CD8-positive, alpha-beta memory T cell (primary cell): Measurements from ENCODE around the gene MOK. TPM values are rescaled to one million over a fixed set of nuclear protein-coding genes. Genes with fewer than 3 reads are reported as not detected.

Experiments
- CTCF ChIA-PET: fragments of 350-600 bp; sonication (Branson Sonifier 250); formaldehyde crosslinking; loops from one replicate; lab custom pipeline; 2021; ENCODE audit warnings: antibody characterized with exemption; lab: Charles Lee
- POLR2A ChIA-PET: fragments of 350-600 bp; sonication (Branson Sonifier 250); formaldehyde crosslinking; loops from one replicate; lab custom pipeline; 2021; ENCODE audit warnings: antibody characterized with exemption; lab: Charles Lee
- DNase-seq, 5 donors: peaks; one replicate each; pipeline versions ENCODE4 v3.0.0 to v3.0.0-alpha.2; 2020 to 2022; ENCODE audit warnings: mixed read lengths in 1 of 5
- H3K27ac ChIP-seq: one replicate; pipeline ENCODE4 v1.7.0; 2013; ENCODE audit warnings: low read depth, mild to moderate bottlenecking, low read length, moderate library complexity
- H3K27me3 ChIP-seq: 2 replicates; pipeline ENCODE4 v1.7.0; 2013; ENCODE audit warnings: low read length, mild to moderate bottlenecking; ENCODE audit not compliant: insufficient read depth, poor library complexity, severe bottlenecking
- H3K36me3 ChIP-seq: 2 replicates; pipeline ENCODE4 v1.7.0; 2013; ENCODE audit warnings: mild to moderate bottlenecking, low read length, moderate library complexity; ENCODE audit not compliant: insufficient read depth
- H3K4me1 ChIP-seq: 2 replicates; pipeline ENCODE4 v1.7.0; 2013; ENCODE audit warnings: mild to moderate bottlenecking, low read length, moderate library complexity; ENCODE audit not compliant: insufficient read depth
- H3K4me3 ChIP-seq: 2 replicates; pipeline ENCODE4 v1.7.0; 2013; ENCODE audit warnings: mild to moderate bottlenecking, low read length
- H3K9me3 ChIP-seq: 2 replicates; pipeline ENCODE4 v1.7.0; 2013; ENCODE audit warnings: mild to moderate bottlenecking, low read length
- H3K27ac Mint-ChIP-seq, 8 donors: one replicate each; pipeline ENCODE4 v1.8.0; 2020 to 2021; ENCODE audit warnings: mixed read lengths in 8 of 8, mild to moderate bottlenecking in 6 of 8, inconsistent platforms in 3 of 8, moderate library complexity in 3 of 8
- H3K27me3 Mint-ChIP-seq, 2 donors: one replicate each; pipeline ENCODE4 v1.8.0; 2020 to 2021; ENCODE audit warnings: mixed read lengths in 2 of 2, mild to moderate bottlenecking in 1 of 2, moderate library complexity in 1 of 2
- H3K36me3 Mint-ChIP-seq, 3 donors: one replicate each; pipeline ENCODE4 v1.8.0; 2020 to 2021; ENCODE audit warnings: mixed read lengths in 3 of 3, inconsistent platforms in 1 of 3, mild to moderate bottlenecking in 1 of 3
- H3K4me1 Mint-ChIP-seq, 3 donors: one replicate each; pipeline ENCODE4 v1.8.0; 2020 to 2021; ENCODE audit warnings: mixed read lengths in 3 of 3, inconsistent platforms in 1 of 3, mild to moderate bottlenecking in 1 of 3
- H3K4me3 Mint-ChIP-seq, 7 donors: one replicate each; pipeline ENCODE4 v1.8.0; 2020 to 2021; ENCODE audit warnings: mixed read lengths in 7 of 7, mild to moderate bottlenecking in 6 of 7, moderate library complexity in 4 of 7, inconsistent platforms in 2 of 7
- H3K9me3 Mint-ChIP-seq, 5 donors: one replicate each; pipeline ENCODE4 v1.8.0; 2020 to 2022; ENCODE audit warnings: mixed read lengths in 5 of 5, mild to moderate bottlenecking in 3 of 5, moderate library complexity in 2 of 5, inconsistent platforms in 1 of 5
- polyA plus RNA-seq: library from polyadenylated mRNA; unstranded; fragments of 300-500 nt; fragmentation: Illumina TruSeq; gene quantifications from one replicate; pipeline ENCODE4 v1.2.3, GENCODE V29; 2021
- total RNA-seq, 2 experiments: library from RNA; stranded (reverse); gene quantifications; one replicate each; pipeline ENCODE4 v1.2.3, GENCODE V29; 2021

MOK gene
- total and polyA plus RNA-seq, 3 experiments from 2014 or later: 2.8 to 7.3 (median 5.8) TPM

GRCh38 chr14:102208741-102209140 lies 96.2 kb downstream of the MOK start:
- POLR2A ChIA-PET: no interaction called here
- Mint-ChIP-seq H3K9me3 (no peaks in the 10 kb centered on the region), H3K4me1 (peaks cover 7 to 12% (median 9%) of the 10 kb centered on the region in 3 donors), H3K27ac (peak overlapping the region in 3 of 8 donors; percentile 7 to 57 (median 36)), H3K36me3 (peaks cover 0 to 88% (median 11%) of the 10 kb centered on the region in 3 donors), H3K4me3 (no peak overlapping the region), H3K27me3 (no peaks in the 10 kb centered on the region)
- Histone ChIP-seq H3K36me3 (peaks cover 16% of the 10 kb centered on the region), H3K27me3 (no peaks in the 10 kb centered on the region), H3K4me3 (no peak overlapping the region), H3K27ac (no peak overlapping the region), H3K9me3 (no peaks in the 10 kb centered on the region), H3K4me1 (no peaks in the 10 kb centered on the region)
- CTCF ChIA-PET: no interaction called here
- DNase-seq: no peak

GRCh38 chr14:102207831-102208365 lies 97.1 kb downstream of the MOK start:
- H3K36me3 ChIP-seq: peaks cover 16% of the 10 kb centered on the region
- no peak overlapping the region for H3K4me3 ChIP-seq
- ChIA-PET CTCF (no interaction called here), POLR2A (no interaction called here)
- H3K9me3 ChIP-seq: no peaks in the 10 kb centered on the region
- no peaks in the 10 kb centered on the region for H3K4me1 ChIP-seq
- Mint-ChIP-seq H3K36me3 (peaks cover 0 to 89% (median 11%) of the 10 kb centered on the region in 3 donors), H3K27me3 (no peaks in the 10 kb centered on the region), H3K4me1 (peaks cover 9 to 12% (median 9%) of the 10 kb centered on the region in 3 donors), H3K27ac (no peak overlapping the region), H3K9me3 (no peaks in the 10 kb centered on the region), H3K4me3 (peak overlapping the region in 1 of 7 donors; percentile 11)
- H3K27me3 ChIP-seq: no peaks in the 10 kb centered on the region
- H3K27ac ChIP-seq: no peak overlapping the region
- DNase-seq: no peak

- Histone ChIP-seq H3K27ac (no peak overlapping the region), H3K27me3 (no peaks in the 10 kb centered on the region), H3K4me1 (no peaks in the 10 kb centered on the region), H3K4me3 (no peak overlapping the region), H3K9me3 (no peaks in the 10 kb centered on the region), H3K36me3 (peaks cover 16% of the 10 kb centered on the region)
- no peak for DNase-seq
- POLR2A ChIA-PET: no interaction called here
- Mint-ChIP-seq H3K27ac (no peak overlapping the region), H3K4me3 (no peak overlapping the region), H3K9me3 (no peaks in the 10 kb centered on the region), H3K27me3 (no peaks in the 10 kb centered on the region), H3K4me1 (peaks cover 12 to 14% (median 12%) of the 10 kb centered on the region in 3 donors), H3K36me3 (peaks cover 0 to 86% (median 11%) of the 10 kb centered on the region in 3 donors)
- CTCF ChIA-PET: no interaction called here
Observed at GRCh38 chr14:102206918-102207317, 98.0 kb downstream of the MOK start.

DNA sequence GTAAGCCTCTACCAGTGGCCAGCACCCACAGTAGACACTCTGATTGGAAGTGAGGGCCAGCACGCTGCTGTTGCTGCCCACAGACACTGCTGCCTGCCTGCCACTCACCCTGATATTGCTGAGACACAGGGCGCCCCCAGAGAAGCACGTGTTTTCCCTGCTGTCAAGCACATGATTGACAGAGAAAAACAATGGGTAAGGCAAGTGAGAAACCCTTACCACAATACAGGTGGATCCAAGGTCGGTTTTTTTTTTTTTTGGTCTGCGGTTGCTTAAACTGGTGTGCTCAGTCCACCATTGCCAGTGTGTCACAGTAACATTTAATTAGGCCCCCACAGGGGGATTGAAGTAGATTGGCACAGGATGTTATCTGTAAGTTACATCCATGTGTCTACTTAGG lies 99.4 kb downstream of the MOK start:
- ChIA-PET POLR2A (no interaction called here), CTCF (no interaction called here)
- H3K4me3 ChIP-seq: no peak overlapping the region
- peaks cover 15% of the 10 kb centered on the region for H3K36me3 ChIP-seq
- Mint-ChIP-seq H3K4me3 (no peak overlapping the region), H3K27ac (peak overlapping the region in 4 of 8 donors; percentile 6 to 48 (median 46)), H3K4me1 (peaks cover 25 to 28% (median 25%) of the 10 kb centered on the region in 3 donors), H3K36me3 (peaks cover 0 to 83% (median 11%) of the 10 kb centered on the region in 3 donors), H3K27me3 (no peaks in the 10 kb centered on the region), H3K9me3 (no peaks in the 10 kb centered on the region)
- H3K4me1 ChIP-seq: peaks cover 12% of the 10 kb centered on the region
- no peak for DNase-seq
- H3K27me3 ChIP-seq: no peaks in the 10 kb centered on the region
- no peak overlapping the region for H3K27ac ChIP-seq
- no peaks in the 10 kb centered on the region for H3K9me3 ChIP-seq

DNA sequence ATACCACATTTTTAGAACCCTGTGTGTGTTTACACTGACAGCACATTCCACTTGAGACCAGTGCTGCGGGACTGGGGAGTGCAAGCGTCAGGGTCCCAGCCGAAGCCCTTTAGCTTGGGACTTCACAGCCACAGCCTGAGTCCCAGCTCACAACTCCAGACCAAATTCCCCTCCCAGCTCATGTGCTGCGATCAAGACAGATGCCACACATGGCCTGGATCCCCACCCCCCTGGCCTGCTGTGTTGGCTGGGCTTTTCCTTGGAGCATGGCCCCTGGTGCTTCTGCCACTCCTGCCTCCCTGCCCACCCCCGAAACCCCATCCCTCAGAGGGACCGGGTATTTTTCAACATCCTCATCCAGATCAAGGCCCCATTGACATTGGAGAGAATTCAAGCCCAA lies 101.6 kb downstream of the MOK start:
- no peaks in the 10 kb centered on the region for H3K9me3 Mint-ChIP-seq
- H3K27me3 Mint-ChIP-seq: no peaks in the 10 kb centered on the region
- Histone ChIP-seq H3K9me3 (no peaks in the 10 kb centered on the region), H3K27me3 (no peaks in the 10 kb centered on the region), H3K4me1 (peaks cover 29% of the 10 kb centered on the region), H3K27ac (no peak overlapping the region), H3K36me3 (peaks cover 4% of the 10 kb centered on the region), H3K4me3 (no peak overlapping the region)
- no peak overlapping the region for H3K27ac Mint-ChIP-seq
- POLR2A ChIA-PET: no interaction called here
- CTCF ChIA-PET: no interaction called here
- no peak for DNase-seq
- H3K4me3 Mint-ChIP-seq: no peak overlapping the region
- H3K36me3 Mint-ChIP-seq: peaks cover 0 to 81% (median 8%) of the 10 kb centered on the region in 3 donors
- H3K4me1 Mint-ChIP-seq: peaks cover 41 to 47% (median 43%) of the 10 kb centered on the region in 3 donors

DNA sequence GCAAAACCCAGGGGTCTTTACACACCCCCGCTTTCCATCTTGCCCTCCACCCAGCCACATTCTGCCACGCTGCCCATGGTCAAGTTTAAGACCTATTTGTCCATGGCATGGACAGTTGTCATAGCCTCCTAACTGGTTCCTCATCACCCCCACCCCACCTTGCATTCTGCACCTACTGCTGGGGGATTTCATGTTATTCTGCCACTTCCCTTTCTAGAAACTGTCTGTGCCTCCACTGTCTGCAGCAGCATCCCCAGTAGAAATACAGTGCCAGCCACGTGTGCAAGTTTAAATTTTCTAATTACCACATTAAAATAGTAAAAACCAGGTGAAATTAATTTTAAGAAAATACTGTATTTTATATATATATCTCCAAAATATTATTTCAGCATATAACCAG lies 102.0 kb downstream of the MOK start:
- ChIA-PET CTCF (no interaction called here), POLR2A (no interaction called here)
- Histone ChIP-seq H3K27me3 (no peaks in the 10 kb centered on the region), H3K27ac (no peak overlapping the region), H3K4me1 (peaks cover 29% of the 10 kb centered on the region), H3K9me3 (no peaks in the 10 kb centered on the region), H3K36me3 (peaks cover 4% of the 10 kb centered on the region), H3K4me3 (no peak overlapping the region)
- Mint-ChIP-seq H3K4me1 (peaks cover 44 to 49% (median 44%) of the 10 kb centered on the region in 3 donors), H3K27me3 (no peaks in the 10 kb centered on the region), H3K27ac (peak overlapping the region in 2 of 8 donors; percentile 17 to 66), H3K9me3 (no peaks in the 10 kb centered on the region), H3K36me3 (peaks cover 0 to 79% (median 9%) of the 10 kb centered on the region in 3 donors), H3K4me3 (no peak overlapping the region)
- no peak for DNase-seq

DNA sequence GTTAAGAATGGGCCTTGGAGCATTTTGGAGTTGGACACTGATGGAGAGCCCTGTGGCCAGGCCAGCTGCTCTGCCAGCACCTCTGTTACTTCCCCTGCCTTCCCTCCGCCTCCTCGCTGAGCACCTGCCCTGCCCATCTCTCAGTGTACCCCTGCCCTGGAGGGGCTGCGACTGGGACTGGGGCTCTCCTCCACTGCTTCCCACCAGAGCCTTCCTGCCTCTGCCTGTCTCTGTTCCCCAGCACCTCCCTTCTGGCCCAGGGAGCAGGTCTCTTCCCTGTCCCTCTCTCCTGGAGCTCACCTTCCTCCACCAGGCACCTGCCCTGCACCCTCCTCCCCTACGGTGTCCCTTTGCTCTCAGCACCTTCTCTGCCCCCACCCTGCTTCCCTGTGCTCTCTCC lies 103.2 kb downstream of the MOK start:
- Histone ChIP-seq H3K4me3 (no peak overlapping the region), H3K9me3 (no peaks in the 10 kb centered on the region), H3K4me1 (peaks cover 30% of the 10 kb centered on the region), H3K27ac (no peak overlapping the region), H3K27me3 (no peaks in the 10 kb centered on the region), H3K36me3 (peaks cover 4% of the 10 kb centered on the region)
- POLR2A ChIA-PET: no interaction called here
- H3K27me3 Mint-ChIP-seq: peaks cover 0 to 2% of the 10 kb centered on the region in 2 donors
- peaks cover 0 to 81% (median 15%) of the 10 kb centered on the region in 3 donors for H3K36me3 Mint-ChIP-seq
- H3K27ac Mint-ChIP-seq: peak overlapping the region in 7 of 8 donors; percentile 32 to 93 (median 68)
- no peaks in the 10 kb centered on the region for H3K9me3 Mint-ChIP-seq
- peaks cover 54 to 60% (median 56%) of the 10 kb centered on the region in 3 donors for H3K4me1 Mint-ChIP-seq
- DNase-seq: no peak
- H3K4me3 Mint-ChIP-seq: peak overlapping the region in 4 of 7 donors; percentile 8 to 81 (median 32)
- CTCF ChIA-PET: no interaction called here

DNA sequence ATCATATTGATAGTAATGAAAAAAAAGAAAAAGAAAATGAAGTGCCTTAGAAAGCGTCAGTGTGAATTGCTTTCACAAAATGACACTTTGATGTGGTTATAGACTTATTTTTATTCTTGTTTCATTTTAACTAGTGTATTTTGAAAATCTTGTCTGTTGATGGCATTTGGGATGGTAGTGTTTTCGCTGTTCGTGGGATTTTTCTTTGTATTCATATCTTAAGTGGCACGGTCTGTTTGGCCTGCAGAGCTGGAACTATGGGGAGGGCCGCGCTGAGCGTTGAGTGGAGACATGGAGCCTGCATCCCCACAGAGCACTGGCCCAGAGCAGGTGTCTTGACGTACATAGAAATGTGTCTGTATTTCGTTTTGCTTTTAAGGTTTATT lies 103.6 kb downstream of the MOK start:
- no peak overlapping the region for H3K27ac ChIP-seq
- Mint-ChIP-seq H3K4me1 (peaks cover 54 to 63% (median 59%) of the 10 kb centered on the region in 3 donors), H3K9me3 (no peaks in the 10 kb centered on the region), H3K27ac (peak overlapping the region; percentile 5 to 86 (median 56)), H3K4me3 (peak overlapping the region in 6 of 7 donors; percentile 6 to 71 (median 51)), H3K27me3 (peaks cover 0 to 2% of the 10 kb centered on the region in 2 donors), H3K36me3 (peaks cover 0 to 81% (median 16%) of the 10 kb centered on the region in 3 donors)
- ChIA-PET POLR2A (no interaction called here), CTCF (no interaction called here)
- DNase-seq: peak in 1 of 5 donors; percentile 7
- no peaks in the 10 kb centered on the region for H3K9me3 ChIP-seq
- peaks cover 4% of the 10 kb centered on the region for H3K36me3 ChIP-seq
- H3K27me3 ChIP-seq: no peaks in the 10 kb centered on the region
- peaks cover 32% of the 10 kb centered on the region for H3K4me1 ChIP-seq
- H3K4me3 ChIP-seq: no peak overlapping the region
